ENCODE results near the gene IFI44.

The IFI44 gene, protein sequence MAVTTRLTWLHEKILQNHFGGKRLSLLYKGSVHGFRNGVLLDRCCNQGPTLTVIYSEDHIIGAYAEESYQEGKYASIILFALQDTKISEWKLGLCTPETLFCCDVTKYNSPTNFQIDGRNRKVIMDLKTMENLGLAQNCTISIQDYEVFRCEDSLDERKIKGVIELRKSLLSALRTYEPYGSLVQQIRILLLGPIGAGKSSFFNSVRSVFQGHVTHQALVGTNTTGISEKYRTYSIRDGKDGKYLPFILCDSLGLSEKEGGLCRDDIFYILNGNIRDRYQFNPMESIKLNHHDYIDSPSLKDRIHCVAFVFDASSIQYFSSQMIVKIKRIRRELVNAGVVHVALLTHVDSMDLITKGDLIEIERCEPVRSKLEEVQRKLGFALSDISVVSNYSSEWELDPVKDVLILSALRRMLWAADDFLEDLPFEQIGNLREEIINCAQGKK

DNA sequence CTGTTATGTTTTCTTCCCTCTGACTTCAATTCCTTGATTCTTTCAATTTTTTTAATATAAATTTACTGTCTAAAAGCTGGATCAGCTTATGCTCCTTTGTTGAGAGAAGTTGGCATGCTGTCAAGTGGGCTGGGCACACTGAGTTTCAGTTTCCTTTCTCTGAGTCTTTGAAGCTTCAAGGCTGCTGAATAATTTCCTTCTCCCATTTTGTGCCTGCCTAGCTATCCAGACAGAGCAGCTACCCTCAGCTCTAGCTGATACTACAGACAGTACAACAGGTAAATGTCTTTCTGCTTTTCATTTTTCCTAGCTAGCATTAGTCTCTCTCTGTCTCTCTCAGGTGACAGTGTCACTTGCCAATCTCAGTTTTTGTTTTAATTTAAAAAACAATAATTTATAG, at the start of gene IFI44:
Gene IFI44, plus strand, starts transcription at position 204 of the 400 bp plus-strand sequence. CDS start 365 bp downstream, outside the sequence.
- DNase-seq (ENCODE audit: low read depth in 2 of 2, low spot score in 1 of 2) = peak; percentile 49 to 52

DNA sequence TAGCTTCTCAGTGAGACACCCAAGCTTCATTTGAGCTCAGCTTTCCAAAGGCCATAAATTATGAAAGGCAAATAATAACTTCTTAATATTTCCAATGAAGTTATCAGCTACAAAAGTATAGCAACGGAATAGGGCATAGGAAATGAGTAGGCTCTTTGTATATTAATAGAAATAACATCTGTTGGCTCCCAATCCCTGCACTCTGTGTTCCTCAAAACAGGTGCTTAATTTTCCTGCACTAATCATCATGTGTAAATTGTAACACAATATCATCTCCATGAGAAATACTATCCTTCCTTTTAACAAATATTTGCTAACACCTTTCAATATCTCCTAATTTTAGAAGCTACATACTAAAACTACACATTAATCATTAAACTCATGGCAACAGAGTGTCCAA, 48.6 kb upstream of the IFI44 start:
- DNase-seq (ENCODE audit: low read depth in 2 of 2, low spot score in 1 of 2) = no peak

DNA sequence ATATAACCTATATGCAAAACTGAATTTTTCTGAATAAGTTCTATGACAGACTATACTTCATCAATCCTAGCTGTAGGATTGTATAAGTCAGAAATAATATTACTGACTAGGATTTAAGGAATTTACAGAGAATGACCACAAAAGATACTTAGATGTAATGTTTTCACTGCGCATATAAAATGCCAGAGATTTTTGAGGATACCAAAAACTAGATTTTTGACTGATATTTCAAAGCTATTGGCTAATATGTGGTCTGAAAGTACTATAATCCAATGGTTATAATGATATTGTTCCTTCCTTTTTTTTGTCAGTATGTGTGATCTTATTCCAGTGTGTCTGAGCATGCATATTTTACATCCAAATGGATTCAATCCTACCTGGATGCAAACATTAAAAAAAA, 46.4 kb upstream of the IFI44 start:
- no peak for DNase-seq (ENCODE audit: low read depth in 2 of 2, low spot score in 1 of 2)

DNA sequence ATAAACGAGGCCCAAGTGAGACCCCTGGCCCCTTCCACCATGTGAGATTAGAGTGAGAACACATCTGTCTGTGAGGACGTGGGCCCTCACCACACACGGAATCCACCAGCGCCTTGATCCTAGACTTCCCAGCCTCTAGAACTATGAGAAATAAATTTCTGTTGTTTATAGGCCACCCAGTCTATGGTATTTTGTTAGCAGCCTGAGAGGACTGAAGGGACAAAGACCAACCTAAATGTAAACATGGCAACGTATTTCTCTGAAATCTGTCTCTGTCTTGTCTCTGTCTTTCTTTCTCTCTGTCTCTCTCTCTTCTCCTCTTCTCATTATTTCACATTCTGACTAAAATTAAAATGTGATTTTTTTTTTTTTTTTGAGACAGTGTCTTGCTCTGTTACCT, 45.0 kb upstream of the IFI44 start:
- no peak for DNase-seq (ENCODE audit: low read depth in 2 of 2, low spot score in 1 of 2)

DNA sequence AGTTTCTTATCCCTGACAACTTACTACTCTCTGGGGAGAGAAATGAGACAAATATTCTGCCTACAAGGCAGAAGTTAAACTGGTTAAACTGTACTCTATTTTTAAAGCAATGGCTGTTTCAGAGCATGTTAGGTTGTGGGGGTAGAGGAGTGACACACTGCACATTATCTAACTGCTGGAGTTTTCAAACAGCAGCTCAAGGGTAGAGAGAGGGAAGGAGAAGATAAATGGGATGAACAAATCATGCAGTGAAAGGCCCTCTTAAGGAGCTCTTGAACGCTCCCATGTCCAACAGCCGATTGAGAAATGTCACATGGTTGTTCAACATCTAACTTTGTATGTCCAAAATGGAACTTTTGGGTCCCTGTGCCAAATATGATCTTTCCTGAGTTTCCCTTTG, 43.4 kb upstream of the IFI44 start:
- no peak for DNase-seq (ENCODE audit: low read depth in 2 of 2, low spot score in 1 of 2)

DNA sequence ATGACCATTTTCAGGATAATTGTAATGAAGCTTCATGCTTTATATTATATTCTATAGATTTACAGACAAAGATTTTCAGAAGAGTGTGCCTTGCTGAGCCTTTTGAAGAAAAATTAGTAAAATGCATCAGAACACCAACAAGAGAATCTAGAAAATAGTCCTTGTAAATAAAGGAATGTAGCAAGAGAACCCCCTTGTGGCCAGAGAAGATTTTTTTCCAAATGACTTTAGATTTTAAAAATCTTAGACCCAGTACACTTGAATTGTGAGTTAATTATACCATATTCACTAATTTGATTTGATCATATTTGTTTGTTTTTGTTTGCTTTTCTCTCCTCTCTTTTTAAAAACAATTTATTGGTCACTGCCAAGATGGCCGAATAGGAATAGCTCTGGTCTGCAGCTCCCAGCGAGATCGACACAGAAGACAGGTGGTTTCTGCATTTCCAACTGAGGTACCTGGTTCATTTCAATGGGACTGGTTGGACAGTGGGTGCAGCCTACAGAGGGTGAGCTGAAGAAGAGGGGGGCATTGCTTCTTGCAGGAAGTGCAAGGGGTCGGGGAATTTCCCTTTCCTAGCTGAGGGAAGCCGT, 42.2 kb upstream of the IFI44 start:
- no peak for DNase-seq (ENCODE audit: low read depth in 2 of 2, low spot score in 1 of 2)

DNA sequence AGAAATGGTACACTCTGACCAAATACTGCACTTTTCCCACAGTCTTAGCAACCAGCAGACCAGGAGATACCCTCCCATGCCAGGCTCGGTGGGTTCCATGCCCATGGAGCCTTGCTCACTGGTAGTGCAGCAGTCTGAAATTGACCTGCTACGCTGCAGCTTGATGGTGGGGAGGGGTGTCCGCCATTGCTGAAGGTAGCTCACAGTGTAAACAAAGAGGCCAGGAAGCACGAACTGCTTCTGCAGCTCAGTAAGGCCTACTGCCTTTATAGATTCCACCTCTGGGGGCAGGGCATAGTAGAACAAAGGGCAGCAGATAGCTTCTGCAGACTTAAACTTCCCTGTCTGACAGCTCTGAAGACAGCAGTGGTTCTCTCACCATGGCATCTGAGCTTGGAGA, 41.7 kb upstream of the IFI44 start:
- DNase-seq (ENCODE audit: low read depth in 2 of 2, low spot score in 1 of 2) = no peak

DNA sequence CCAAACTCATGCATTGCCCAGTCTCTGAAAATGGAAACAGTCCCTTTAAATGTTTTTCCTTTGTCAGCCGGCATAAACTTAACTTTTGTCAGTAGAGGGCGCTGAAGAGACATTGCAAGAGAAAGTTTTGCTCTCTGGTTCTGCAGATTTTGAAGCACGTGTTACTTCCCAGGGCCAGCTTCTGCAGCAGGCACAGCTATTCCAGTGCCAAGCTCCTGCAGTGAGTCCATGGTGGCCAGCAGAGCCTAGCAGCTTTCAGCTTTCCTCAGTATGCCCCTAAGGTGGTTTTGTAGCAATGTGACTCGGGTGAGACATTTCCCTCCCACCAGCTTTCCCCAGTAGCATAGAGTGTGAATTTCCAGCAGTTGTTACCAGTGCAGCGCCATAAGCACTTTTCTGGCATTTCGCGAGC, 32.0 kb upstream of the IFI44 start:
- peak; percentile 7 to 13 for DNase-seq (ENCODE audit: low read depth in 2 of 2, low spot score in 1 of 2)

DNA sequence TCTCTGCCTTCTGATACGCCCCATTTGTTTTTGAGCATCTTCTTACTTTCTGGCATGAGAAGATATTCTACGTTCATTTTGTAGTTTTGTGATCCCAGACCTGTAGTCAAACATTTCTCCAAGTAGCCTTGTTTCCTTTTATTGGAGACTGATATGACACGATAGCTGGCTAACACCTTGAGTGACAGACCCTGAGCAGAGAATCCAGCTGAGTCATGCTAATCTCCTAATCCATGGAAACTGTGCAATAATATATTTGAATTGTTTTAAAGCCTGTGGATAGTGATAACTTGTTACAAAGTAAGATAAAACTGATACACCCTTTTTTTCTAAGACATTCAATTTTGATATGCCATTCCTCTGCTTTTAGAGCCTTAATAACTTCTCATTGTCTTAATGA, 30.6 kb upstream of the IFI44 start:
- DNase-seq (ENCODE audit: low read depth in 2 of 2, low spot score in 1 of 2) = no peak

DNA sequence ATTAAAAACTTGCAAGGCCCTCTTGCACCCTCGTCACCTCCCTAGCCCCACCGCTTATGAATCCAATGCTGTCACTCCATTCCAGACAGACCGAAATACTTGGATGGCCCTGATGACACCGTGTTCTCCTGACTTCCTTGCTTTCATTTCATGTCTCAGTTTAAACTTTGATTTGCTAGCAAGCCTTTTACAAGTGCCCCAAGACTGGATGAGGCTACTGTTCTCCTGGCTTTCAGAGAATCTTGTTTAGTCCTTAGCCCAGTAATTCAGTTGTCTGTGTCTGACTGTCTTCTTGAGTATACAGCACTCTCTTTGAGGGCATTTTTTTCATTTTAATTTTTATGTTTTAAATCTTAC, 30.2 kb upstream of the IFI44 start:
- DNase-seq (ENCODE audit: low read depth in 2 of 2, low spot score in 1 of 2) = no peak

DNA sequence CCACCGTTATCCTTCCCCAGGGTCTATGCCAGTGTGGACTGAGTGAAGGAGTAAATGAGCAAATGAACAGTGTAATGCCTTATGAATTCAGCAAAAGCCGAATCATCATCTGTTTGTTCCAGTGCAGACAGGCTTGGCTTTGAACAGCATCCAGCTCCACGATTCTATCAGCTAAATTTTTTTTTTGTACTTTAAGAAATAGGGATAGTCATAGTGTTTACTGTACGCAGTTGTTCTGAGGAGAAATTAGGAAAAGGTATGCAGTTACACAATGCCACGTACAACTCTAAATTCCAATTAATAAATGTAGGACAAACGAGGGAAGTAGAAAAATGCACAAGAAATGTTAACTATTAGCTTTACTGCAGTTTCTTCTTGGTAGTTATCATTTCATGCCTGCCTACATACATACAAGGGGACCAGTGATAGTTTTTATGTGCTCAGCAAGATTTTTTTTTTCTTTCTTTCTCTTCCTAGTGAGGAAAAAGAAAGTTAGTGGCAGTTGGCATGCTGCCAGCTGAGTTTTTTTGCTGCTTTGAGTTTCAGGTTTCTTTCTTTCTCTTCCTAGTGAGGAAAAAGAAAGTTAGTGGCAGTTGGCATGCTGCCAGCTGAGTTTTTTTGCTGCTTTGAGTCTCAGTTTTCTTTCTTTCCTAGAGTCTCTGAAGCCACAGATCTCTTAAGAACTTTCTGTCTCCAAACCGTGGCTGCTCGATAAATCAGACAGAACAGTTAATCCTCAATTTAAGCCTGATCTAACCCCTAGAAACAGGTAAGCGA, 29.6 kb upstream of the IFI44 start, which contains the start of gene IFI44L:
Gene IFI44L, plus strand, starts transcription at position 646 of the 777 bp plus-strand sequence. CDS start 7,468 bp downstream, outside the sequence.
- DNase-seq (ENCODE audit: low read depth in 2 of 2, low spot score in 1 of 2) = peak; percentile 42 to 53

DNA sequence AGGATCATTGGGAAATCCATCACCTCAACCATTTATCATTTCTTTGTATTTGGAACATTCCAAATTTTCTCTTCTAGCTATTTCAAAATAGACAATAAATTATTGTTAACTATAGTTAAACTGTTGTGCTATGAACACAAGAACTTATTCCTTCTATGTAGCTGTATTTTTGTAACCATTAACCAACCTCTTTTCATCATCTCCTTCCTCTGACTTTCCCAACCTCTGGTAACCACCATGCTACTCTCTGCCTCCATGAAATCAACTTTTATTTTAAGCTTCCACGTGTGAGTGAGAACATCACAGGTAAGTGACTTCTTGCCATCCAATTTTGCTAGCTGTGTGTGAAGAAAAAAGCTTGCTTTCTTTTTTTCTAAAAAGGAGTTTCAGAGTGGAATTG, 29.0 kb upstream of the IFI44 start:
- DNase-seq (ENCODE audit: low read depth in 2 of 2, low spot score in 1 of 2) = no peak

DNA sequence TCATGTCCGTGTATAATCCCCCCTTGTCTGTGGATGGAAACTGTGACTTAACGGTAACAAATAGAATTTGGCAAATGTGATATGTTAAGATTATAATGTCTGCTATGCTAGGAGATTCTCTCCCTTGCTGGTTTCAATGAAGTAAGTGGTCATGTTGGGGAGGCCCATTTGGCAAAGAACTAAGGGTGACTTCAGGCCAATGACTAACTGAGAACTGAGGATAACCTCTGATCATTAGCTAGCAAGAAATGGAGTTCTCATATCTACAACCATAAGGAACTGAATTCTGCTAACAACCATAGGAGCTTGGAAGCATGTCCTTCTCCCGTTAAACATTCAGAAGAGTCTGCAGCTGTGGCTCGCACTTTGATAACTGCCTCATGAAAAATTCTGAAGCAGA, 27.1 kb upstream of the IFI44 start:
- no peak for DNase-seq (ENCODE audit: low read depth in 2 of 2, low spot score in 1 of 2)

DNA sequence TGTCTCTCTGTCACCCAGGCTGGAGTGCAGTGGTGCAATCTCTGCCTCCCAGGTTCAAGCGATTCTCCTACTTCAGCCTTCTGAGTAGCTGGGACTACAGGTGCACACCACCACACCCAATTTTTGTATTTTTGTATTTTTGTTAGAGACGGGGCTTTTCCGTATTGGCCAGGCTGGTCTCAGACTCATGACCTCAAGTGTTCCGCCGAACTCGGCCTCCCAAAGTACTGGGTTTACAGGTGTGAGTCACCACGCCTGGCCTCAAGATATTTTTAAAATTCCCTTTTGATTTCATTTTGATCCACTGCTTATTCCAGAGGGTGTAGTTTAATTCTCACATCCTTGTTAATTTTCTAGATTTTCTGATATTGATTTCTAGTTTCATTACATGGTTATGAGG, 25.6 kb upstream of the IFI44 start:
- DNase-seq (ENCODE audit: low read depth in 2 of 2, low spot score in 1 of 2) = no peak

DNA sequence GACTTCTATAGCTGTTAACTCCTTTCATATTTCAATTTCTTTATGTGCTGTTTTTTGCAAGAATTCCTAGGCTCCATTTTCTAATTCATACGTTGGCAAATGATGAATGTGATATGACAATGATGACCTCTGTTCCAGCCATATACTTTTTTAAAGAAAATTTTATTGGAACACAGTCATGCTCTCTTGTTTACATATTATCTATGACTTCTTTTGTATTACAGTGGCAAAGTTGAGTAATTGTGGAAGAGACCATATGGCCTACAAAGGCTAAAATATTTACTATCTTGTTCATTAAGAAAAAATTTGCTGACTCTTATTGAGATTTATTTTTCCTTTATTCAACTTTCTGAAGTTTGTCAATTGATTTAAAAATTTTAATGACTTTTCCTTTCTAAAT, 22.3 kb upstream of the IFI44 start:
- no peak for DNase-seq (ENCODE audit: low read depth in 2 of 2, low spot score in 1 of 2)

DNA sequence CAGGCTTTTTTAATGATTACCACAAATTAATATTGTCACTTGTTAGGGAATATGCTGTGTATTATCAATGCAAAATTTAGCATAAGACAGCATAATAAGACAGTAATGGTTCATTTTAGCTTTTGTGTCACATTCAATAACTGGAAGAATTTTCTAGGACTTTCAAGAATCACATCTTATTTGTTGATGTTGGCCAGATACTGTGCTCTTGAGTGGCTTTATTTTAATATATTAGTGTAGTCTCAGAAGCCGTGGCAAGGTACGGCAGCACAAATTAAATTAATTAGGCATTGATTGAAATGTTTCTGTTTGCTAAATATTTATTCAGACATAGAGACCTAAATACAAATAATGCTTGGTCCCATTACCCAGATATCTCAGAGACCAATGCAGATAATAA, 19.0 kb upstream of the IFI44 start:
- no peak for DNase-seq (ENCODE audit: low read depth in 2 of 2, low spot score in 1 of 2)

DNA sequence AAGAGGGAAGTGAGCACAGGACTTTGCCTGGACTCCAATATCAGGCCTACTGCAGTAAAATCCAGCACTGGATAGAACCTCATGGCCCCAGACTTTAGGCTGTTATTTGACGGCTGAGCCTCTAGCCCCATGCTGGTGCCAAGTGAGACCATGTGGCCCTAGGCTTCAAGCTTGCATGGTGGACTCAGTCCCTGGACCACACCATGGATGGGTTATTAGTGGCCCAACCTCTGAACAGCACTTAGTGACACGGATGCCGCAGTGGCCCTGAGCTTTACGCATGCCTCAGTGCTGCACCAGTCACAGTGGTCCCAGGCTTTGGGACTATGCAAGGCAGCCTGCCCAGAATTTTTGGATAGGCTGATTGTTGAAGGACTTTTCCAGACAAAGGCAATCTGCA, 16.4 kb upstream of the IFI44 start:
- no peak for DNase-seq (ENCODE audit: low read depth in 2 of 2, low spot score in 1 of 2)

DNA sequence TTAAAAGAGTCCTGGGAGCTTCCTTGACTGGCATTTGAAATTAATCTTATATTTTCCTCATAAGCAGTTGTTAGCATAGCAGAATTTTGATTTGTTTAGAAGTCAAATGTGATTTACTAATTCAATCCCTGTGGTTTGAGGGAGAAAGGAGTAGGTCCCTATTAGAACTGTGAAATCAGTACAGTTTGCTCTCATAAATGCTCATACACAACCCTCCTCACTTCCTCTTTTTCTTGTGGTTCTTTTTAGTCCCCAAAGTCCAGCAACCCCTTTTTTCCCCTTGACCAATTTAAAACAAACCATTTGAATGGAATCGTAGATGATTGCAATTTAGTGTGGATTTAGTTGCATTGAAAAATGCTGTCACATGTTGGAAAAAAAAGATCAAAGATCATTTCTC, 9.2 kb upstream of the IFI44 start:
- no peak for DNase-seq (ENCODE audit: low read depth in 2 of 2, low spot score in 1 of 2)

DNA sequence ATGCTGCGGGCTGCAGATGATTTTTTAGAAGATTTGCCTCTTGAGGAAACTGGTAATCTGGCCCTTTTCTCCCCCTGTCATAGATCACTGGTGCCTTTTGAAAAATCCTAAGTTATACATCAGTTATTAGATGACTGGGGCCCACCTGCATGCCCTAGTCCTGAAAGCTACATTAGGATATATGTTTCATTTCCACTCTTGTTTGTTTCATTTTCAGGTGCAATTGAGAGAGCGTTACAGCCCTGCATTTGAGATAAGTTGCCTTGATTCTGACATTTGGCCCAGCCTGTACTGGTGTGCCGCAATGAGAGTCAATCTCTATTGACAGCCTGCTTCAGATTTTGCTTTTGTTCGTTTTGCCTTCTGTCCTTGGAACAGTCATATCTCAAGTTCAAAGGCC, 8.1 kb upstream of the IFI44 start:
- no peak for DNase-seq (ENCODE audit: low read depth in 2 of 2, low spot score in 1 of 2)

DNA sequence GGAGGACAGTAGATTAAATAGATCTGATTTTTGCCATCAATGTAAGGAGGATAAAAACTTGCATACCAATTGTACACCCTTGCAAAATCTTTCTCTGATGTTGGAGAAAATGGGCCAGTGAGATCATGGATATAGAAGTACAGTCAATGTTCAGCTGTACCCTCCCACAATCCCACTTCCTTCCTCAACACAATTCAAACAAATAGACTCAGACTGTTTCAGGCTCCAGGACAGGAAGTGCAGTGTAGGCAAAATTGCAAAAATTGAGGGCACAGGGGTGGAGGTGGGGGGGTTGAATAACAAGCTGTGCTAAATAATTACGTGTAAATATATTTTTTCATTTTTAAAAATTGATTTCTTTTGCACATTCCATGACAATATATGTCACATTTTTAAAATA, 3.9 kb upstream of the IFI44 start:
- DNase-seq (ENCODE audit: low read depth in 2 of 2, low spot score in 1 of 2) = no peak

DNA sequence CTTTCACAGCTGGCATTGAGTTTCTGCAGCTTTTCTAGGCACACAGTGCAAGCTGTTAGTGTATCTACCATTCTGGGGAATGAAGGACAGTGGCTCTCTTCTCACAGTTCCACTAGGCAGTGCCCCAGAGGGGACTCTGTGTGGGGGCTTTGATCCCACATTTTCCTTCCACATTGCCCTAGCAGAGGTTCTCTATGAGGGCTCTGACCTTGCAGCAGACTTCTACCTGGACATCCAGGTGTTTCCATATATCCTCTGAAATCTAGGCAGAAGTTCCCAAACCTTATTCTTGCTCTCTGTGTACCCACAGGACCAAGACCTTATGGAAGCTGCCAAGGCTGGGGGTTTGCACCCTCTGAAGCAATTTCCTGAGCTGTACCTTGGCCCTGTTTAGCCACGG, 2.4 kb upstream of the IFI44 start:
- no peak for DNase-seq (ENCODE audit: low read depth in 2 of 2, low spot score in 1 of 2)

DNA sequence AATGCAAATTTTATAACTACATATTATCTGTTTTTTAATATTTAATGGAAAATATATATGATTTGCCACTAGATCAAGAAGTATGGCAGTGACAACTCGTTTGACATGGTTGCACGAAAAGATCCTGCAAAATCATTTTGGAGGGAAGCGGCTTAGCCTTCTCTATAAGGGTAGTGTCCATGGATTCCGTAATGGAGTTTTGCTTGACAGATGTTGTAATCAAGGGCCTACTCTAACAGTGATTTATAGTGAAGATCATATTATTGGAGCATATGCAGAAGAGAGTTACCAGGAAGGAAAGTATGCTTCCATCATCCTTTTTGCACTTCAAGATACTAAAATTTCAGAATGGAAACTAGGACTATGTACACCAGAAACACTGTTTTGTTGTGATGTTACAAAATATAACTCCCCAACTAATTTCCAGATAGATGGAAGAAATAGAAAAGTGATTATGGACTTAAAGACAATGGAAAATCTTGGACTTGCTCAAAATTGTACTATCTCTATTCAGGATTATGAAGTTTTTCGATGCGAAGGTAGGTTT, 556 bp downstream of the IFI44 start:
- no peak for DNase-seq (ENCODE audit: low read depth in 2 of 2, low spot score in 1 of 2)

Data from stimulated activated CD8-positive, alpha-beta memory T cell treated with anti-CD3 and anti-CD28 coated beads, Interleukin-4, amount 100 ng/mL, for 4 hours (primary cell).